ENCODE results near the gene PPP2R5E. TPM values are rescaled to one million over a fixed set of nuclear protein-coding genes. Genes with fewer than 3 reads are reported as not detected.

Gene PPP2R5E
- total and polyA plus RNA-seq, 2 of the 8 experiments (the other 6 are each of a cell fraction or from before 2014, with no cell fraction given) = 6.8 to 64.6 TPM

GRCh38 chr14:63543826-63544406, 739 bp upstream of the PPP2R5E start (continued):
- TF ChIP-seq RBBP5 (IDR thresholded peaks at IDR 0.05; ENCODE audit: borderline replicate concordance, low read depth, low read length) (no peak), RAD21 (IDR thresholded peaks at IDR 0.05 in 1 of 2, conservative IDR thresholded peaks at IDR 0.05 in 1 of 2; ENCODE audit: low read depth in 2 of 2, low read length in 2 of 2) (no peak), NANOG (IDR thresholded peaks at IDR 0.05; ENCODE audit: insufficient read depth, low read depth, low read length, poor library complexity, severe bottlenecking) (no peak), CTBP2 (IDR thresholded peaks at IDR 0.05; ENCODE audit: borderline replicate concordance, insufficient read depth, insufficient read length, low read length) (no peak), JUN (IDR thresholded peaks at IDR 0.05; ENCODE audit: low read depth, low read length) (no peak), EP300 (IDR thresholded peaks at IDR 0.05; ENCODE audit: borderline replicate concordance in 1 of 2, low read depth in 2 of 2, low read length in 2 of 2) (no peak), RNF2 (IDR thresholded peaks at IDR 0.05; ENCODE audit: borderline replicate concordance, low read depth, low read length, missing control alignments, poor library complexity, severe bottlenecking) (no peak), KDM5A (IDR thresholded peaks at IDR 0.05; ENCODE audit: low read length) (no peak), CTCF (IDR thresholded peaks at IDR 0.05; ENCODE audit: control extremely low read depth in 1 of 3, insufficient read depth in 1 of 3, low read depth in 1 of 3, low read length in 3 of 3) (no peak), TBP (IDR thresholded peaks at IDR 0.05; ENCODE audit: low read depth, low read length) (no peak), FOSL1 (IDR thresholded peaks at IDR 0.05; ENCODE audit: insufficient read depth, low read depth, low read length) (no peak)

All from H1 (cell line).